SIG-M5 (cell line): ENCODE results near the gene JKAMP.
"Not testable (repeated sequence)": the region's sequence is repeated elsewhere in the genome, so short reads cannot be mapped to it uniquely, and the experiment has no call there.

ENCODE experiments used
- DNase-seq: peaks from one replicate; lab custom pipeline; 2025; lab: John Stamatoyannopoulos, UW

The JKAMP gene, protein sequence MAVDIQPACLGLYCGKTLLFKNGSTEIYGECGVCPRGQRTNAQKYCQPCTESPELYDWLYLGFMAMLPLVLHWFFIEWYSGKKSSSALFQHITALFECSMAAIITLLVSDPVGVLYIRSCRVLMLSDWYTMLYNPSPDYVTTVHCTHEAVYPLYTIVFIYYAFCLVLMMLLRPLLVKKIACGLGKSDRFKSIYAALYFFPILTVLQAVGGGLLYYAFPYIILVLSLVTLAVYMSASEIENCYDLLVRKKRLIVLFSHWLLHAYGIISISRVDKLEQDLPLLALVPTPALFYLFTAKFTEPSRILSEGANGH

DNA sequence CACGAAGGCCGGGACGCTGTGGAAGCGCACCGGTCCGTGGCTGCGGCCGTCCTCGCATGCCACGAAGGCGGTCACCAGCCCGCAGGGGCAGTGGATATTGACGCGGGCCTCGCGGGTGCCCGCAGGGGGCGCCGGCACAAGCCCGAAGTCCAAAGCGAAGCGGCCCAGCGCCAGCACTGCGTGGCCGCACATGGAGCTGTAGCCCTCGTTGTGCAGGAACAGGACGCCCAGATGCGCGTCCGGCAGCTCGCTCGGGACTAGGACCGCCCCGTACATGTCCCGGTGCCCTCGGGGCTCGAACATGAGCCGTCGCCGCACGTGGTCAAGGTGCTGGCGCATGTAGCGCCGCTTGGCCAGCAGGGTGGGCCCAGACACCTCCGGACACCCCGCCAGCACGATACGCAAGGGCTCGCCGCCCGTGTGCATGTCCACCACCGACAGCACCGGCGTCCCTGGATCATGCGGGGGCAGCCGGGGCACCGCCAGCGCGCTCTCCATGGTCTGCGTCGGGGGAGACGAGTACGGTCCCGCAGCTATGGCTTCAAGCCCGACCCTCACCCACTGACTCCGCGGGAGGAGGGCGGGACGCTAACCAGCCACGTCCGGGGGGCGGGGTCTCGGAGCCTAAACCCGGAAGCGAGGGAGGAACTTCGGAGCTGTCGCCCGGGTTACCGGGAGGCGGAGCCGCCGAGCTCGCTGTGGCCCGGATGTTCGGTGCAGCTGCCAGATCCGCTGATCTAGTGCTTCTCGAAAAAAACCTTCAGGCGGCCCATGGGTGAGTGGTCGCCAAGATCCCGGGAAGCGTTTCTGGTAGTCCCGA is at the start of gene JKAMP, which contains the start of gene L3HYPDH:
TSS of gene JKAMP (plus strand) at position 699 of the 820 bp plus-strand sequence. CDS start at position 772, 73 bp downstream.
TSS of gene L3HYPDH (minus strand) at position 590 of the 820 bp plus-strand sequence. CDS start at position 498, 92 bp downstream.
- peak; percentile 20 for DNase-seq

DNA sequence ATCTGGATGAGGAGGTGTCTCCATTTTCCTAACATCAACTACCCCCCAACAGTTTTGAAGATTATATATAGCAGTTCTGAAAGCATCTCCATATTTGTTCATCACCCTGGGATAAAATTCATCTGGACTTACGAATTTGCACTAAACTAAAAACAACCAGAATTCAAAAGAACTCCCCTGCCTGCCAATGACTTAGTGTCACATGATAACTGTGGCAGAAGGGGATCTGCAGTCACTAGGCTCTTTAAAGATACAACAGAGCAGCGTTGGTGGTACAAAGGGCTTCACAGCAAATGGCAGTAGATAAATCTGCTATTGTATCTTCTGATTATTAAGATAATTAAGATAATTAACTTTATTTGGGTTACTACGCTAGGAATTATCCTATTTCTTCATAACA is 49.2 kb upstream of the JKAMP start:
- no peak for DNase-seq

DNA sequence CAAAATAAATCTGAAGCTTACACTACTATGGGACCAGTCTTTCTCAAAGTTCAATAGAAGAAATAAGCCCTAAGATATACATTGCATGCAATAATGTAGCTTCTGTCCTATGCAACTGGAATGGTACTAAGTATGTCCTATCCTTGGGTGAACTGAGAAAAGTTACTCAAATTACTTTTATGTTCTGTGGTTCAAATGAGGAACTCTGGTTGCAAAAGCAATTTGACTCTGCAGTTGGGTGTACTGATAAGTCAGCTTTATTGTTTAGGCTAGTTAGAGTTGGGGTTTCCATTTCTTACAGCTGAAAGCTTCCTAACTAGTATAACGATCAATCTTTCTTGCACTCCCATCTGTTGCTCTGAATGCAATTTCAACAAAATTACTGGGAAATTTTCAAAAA is 48.3 kb upstream of the JKAMP start:
- DNase-seq, result no peak

DNA sequence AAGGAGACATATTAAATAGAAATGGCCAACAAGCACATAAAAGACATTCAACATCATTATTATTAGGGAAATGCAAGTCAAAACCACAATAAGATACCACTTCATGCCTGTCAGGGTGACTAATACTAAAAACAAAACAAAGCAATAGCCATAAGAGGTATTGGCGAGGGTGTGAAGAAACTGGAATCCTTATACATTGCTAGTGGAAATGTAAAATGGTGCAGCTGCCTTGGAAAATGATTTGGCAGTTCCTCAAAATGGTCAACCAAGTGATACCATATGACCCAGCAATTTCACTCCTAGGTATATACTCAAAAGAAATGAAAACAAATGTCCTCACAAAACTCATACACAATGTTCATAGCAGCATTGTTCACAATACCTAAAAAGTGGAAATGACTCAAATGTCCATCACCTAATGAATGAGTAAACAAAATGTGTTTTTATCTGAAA is 46.1 kb upstream of the JKAMP start:
- DNase-seq, result no peak

DNA sequence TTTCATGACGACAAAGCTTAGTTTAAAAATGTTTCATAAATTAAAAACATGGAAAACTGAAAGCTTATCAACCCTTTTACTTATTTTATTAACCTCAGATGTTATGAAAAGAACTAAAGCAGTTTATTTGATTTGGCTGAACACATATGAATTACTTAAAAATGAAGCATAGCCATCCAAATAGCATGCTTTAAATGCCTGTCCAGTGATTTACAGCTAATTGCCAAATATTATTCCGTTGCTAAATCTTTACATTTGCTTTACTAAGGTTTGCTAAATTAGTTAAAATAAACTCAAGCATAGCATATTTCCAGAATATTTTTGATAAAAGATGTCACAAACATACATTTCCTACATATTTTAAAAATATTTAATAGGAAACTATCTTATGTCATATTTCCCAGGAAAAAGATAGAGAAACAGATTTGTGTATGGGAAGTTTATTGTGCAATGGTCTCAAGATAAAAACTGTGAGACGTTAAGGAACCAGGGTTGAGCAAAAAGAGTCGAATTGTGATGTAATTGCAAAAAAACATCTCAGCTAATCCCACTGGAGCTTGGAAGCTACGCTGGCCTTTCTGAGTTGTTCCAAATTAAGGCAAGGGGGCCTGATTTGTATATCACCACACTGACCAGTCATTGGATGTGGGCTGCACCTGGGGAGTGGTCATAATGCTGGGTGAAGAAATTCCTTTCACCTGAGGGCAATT is 44.9 kb upstream of the JKAMP start:
- no peak for DNase-seq

DNA sequence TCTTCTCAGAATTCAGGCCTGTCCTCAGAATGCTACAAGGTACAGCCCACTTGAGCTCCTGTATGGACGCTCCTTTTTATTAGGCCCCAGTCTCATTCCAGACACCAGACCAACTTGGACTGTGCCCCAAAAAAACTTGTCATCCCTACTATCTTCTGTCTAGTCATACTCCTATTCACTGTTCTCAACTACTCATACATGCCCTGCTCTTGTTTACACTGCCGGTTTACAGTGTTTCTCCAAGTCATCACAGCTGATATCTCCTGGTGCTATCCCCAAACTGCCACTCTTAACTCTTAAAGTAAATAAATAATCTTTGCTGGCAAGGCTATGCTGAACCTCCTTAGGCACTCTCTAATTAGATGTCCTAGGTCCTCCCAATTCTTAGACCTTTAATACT is 35.6 kb upstream of the JKAMP start:
- not testable (repeated sequence) for DNase-seq

DNA sequence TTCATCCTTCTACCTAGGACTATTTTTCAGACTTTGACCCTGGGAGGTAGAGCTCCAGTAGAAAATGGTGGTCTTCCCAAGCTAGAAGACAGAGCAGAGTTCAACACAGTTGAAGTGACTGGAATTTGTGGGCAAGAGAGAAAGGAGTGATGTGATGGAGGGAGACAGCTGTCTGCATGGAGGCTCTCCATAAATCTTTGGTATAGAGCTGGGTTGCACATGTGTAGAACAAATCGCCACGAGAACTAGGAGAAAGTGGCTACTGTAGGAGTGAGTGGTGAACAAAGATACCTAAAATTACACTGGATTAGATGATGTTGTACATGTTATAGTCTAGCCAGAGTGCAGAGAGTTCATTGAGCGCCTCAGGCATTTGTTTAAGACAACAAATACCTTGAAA is 33.6 kb upstream of the JKAMP start:
- no peak for DNase-seq

DNA sequence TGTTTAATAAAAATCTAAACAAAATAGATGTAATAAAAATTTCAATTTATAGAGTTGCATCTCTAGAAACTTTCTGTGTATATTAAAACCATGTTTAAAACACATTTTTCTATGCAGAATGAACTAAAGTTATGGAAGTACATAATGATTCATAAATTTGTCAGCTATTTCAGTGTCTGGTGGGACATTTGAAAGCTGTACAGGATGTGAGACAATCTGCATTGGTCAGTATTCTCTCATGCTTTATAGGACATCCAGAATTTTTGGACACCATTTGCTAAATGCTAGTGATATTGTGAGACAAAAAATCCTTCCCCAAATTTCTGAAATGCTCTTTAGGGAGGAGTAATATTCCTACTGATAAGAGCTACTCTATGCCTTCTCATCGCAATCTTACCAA is 32.5 kb upstream of the JKAMP start:
- no peak for DNase-seq

DNA sequence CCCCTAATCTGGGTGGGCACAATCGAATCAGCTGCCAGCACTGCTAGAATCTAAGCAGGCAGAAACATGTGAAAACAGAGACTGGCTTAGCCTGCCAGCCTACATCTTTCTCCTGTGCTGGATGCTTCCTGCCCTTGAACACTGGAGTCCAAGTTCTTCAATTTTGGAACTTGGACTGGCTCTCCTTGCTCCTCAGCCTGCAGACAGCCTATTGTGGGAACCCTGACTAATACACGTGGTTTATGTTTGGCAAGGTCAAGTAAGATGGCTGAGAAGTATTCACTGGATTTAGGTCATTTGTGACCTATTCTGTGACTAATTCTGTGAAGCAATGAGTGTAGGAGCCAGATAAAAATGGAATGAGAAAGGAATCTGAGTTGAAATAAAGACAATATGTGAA is 30.2 kb upstream of the JKAMP start:
- no peak for DNase-seq

DNA sequence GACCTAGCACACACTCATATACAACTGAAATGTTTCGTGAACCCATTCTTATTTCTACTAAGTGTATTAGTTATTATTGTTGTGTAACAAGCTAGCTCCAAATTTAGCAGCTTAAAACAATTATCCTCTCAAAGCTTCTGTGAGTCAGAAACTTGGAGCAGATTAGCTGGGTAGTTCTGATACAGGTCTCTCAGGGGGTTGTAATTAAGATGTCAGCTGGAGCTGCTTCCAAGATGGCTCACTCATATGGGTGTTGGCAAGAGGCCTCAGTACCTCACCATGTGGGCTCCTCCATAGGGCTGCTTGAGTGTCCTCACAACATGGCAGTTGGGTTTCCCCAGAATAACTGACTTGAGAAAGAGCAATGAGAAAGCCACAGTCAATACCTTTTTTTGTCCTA is 28.9 kb upstream of the JKAMP start:
- no peak for DNase-seq

DNA sequence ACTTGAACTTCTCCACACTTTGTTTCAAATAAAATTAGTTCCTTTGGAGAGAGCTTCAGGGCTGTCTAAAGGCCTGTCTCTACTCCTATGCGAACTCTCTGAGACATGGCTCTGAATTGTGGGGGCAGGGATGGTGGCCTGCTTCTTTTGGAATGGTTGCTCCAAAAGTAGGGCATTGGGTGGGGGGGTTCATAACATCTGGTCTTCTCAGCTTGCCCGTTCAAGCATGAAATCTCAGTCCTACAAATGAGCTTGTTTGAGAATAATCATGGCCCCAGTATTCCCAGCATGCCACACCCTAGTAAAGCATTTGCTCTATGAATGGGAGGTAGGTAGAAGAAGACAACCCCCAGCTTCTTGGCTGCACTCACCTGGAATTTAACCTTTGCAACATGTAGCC is 25.8 kb upstream of the JKAMP start:
- DNase-seq, result no peak

DNA sequence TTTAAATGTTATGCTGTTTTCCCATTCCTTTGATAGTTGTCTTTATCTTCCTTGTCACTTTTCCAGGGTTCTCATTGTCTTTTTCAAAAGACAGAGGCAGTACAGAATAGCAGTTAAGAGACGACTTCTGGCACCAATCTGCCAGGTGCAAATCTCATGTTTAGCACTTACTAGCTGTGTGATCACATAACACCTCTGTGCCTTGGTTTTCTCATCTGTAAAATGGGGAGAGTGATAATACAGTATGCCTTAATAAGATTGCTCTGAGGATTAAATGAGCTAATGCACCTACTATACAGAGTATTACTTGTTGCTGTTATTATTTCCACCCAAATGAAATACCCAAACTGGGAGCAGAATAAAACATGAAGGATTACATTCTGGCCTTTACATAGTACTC is 23.9 kb upstream of the JKAMP start:
- no peak for DNase-seq

DNA sequence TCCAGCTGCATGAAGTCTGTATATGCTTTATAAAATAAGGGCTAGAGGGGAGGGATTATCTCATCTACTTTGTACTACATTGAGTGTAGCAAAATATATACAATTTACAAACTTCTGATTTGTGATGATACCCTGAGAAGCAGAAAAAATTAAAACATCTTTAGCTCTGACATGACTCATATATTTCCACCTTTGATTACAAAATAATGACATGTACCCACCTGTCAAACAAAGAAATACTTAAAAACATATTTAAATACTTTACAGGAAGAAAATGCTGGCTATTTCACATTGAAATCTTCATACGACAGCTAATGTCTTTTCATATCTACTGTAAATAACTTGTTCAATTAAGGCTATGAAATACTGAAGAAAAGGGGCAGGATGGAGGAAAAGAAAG is 22.4 kb upstream of the JKAMP start:
- no peak for DNase-seq

DNA sequence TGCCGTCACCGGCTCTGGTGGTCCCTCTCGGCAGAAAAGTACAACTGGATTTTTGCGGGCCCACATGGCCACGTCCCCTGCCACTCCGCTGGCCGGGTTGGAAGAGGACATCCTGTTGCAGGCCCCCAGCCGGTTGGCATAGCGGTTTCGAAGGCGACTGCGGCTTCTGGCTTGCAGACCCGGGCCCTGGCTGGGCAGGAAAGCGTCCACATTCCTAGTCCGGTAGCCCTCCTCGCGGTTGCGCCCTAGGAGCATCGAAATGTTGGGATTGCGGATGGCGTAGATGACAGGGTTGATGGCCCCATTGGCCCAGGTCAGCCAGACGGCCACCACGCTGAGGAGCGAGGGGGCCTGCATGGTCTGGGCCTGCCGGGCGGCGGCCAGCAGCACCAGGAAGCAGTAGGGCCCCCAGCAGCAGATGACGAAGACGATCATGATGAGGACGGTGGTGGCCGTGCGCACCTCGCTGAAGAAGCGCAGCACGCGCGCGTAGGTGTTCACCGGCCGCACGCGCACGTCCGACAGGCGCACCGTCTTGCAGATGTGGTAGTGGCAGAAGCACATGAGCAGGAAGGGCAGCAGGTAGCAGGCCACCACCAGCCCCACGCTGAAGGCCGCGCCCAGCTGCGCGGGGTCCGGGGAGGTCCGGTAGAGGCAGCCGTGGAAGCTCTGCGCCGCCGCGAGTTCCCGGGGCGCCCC is 20.4 kb upstream of the JKAMP start:
- no peak for DNase-seq

DNA sequence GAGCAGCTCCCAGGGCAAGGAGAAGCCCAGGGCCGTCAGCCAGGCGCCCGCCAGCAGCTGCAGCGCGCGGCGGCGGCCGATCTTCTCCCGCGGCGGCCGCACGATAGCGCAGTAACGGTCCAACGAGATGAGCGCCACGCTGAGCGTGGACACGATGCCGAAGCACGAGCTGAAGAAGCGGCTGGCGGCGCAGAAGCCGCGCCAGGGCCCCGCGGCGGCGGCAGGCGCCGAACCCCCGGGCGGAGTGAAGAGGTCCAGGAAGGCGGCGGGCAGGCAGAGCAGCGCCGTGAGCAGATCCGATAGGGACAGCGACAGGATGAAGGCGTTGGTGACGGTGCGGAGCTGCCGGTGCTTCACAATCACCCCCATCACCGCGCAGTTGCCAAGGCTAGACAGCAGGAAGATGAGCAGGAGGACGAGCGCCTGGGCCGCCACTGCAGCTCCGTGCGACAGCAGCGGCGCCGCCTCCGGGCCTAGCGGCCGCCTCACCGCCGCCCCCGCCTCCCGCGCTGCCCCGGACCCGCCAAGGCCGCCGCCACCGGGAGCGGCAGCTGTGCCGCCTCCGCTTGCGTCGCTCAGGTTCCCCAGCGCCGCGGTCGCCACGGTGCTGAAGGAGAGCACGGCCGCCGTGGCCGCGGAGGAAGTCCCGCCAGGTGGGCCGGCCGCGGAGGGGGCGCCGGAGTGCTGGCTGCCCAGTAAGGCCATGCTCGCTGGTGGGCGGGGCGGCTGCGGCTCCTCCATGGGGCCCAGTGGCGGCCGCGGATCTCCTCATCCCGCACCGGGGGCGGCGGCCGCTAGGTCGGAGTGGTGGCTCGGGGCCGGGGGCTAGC is 19.6 kb upstream of the JKAMP start:
- no peak for DNase-seq

DNA sequence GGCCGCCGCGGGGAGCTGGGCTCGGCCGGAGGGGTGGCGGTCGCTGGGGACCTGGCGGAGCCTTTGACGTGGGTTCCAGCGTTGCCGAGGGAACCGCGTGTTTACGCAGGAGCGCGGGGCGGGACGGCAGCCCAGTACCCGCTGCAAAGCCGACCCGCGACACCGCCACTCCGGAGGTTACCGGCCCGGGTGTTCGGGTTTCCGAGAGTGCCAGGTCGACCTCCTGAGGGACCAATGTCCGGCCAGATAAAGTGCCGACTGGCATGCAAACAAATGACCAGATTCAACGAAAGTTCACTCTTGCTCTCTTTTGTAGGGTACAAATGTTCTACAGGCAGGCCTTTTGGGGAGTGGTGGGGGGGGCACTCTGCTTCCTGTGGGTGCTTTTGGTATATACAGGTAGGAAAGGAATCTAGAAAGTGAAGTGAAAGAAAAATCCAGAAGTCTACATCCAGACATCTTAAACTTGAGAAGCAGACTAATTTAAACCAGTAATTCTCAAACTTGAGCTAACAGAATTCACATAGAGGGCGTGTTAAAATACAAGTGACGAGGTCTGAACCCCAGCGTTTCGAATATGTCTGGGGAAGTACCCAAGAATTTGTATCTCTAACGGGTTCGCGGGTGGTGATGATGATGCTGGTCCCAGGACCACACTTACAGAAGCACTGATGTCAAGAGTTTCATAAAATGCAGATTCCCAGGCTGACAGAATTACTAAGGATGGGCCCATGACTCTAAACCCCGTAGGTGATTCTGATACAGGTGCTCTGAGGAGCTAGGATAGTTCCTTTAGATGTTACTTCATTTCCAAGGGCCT is 18.8 kb upstream of the JKAMP start, which contains the start of gene GPR135:
TSS of gene GPR135 (minus strand) at position 65 of the 820 bp plus-strand sequence. CDS start 154 bp downstream, outside the sequence.
- DNase-seq, result no peak

DNA sequence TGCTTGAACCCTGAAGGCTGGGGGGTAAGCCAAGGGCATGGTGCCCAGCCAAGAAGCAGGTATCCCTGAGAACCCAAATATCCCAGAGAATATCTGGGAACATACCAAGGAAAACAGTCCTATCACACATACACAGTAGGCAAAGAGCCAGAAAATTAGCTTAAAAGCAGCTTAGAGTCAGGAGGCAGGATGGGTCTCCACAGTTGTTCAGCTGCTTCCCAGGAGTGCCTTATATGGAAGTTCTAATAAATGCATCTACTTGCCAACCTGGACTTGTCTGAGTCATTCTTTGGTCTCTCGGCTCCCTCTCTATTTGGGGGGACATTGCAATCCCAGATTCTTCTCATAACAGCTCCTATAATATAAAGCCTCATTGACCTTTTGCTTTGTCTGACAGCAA is 10.1 kb upstream of the JKAMP start:
- DNase-seq, result no peak

DNA sequence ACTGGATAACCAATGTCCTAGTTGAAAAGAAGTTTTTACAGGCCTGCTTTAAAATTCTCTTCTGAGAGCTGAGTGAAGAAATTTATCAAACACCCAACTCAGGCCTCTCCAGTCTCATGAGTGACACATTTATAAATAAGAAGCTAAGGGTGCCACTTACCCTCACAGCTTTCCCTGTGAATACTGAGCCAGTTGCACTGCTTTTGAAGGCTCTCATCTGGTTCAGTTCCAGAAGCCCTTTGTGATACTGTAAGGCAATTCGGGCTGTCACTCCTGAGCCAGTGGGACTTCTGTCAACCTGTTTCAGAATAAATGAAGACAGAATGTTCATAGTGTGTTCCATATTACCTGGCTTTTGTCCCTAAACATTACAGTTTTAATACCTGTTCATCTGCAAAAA is 8.6 kb upstream of the JKAMP start:
- DNase-seq, result no peak

DNA sequence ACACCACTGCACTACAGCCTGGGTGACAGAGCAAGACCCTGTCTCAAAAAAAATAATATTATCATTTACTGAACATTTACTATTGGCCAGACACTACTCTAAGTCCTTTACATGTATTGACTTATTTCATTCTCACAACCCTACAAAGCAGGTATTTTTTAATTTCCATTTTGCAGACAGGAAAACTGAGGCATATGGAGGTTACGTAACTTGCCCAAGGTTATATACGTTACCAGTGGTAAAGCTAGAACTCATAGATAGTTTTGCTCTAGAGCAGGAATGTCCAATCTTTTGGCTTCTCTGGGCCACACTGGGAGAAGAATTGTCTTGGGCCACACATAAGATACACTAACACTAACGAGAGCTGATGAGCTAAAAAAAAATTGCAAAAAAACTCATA is 5.8 kb upstream of the JKAMP start:
- no peak for DNase-seq

DNA sequence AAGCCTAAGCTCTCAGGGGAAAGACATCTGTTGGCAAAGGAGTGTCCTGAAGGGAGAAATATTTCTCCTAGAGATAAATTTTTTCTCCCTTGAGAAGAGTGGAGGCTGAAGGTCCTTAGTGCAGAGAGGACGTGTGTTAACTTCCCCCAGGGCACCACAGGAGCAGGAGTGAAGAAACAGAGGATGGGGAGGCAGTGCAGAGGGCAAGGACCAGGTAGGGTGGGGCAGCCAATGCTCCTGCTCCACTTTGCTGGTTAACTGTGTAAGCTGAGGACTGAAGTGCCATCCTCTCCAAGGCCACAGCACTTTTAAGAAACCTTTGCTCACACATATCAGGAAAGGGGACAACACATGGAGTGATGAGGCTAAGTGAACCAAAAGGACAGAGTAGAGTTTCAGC is 4.2 kb upstream of the JKAMP start:
- no peak for DNase-seq
